Measurements from ENCODE around the gene SMC1B.
"Not testable (repeated sequence)": the region's sequence is repeated elsewhere in the genome, so short reads cannot be mapped to it uniquely, and the experiment has no call there.

SMC1B gene

DNA sequence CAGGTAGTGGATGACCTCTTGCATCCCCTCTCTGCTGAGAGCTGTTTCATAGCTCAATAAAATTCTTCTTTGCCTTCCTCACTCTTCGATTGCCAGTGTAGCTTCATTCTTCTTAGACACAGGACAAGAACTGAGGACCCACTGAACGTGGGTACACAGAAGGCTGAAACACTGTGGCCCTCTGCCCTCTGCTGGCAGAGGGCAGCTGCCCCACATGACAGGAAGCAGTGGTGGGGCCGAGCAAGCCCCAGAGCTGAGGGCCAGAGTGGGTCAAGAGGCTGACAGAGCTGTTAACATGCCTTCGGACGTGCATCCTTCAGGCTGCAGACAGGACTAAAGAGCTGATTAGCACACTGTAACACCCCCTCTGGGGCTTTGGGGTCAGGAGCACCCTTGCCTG is 15.6 kb downstream of the SMC1B start:
- no peak; the same call in 1 of the 2 replicates for TF ChIP-seq CTCF (conservative IDR thresholded peaks at IDR 0.05)
- no peak for TF ChIP-seq ZFX (IDR thresholded peaks at IDR 0.05)
- H3K27ac ChIP-seq = no peak overlapping the region

DNA sequence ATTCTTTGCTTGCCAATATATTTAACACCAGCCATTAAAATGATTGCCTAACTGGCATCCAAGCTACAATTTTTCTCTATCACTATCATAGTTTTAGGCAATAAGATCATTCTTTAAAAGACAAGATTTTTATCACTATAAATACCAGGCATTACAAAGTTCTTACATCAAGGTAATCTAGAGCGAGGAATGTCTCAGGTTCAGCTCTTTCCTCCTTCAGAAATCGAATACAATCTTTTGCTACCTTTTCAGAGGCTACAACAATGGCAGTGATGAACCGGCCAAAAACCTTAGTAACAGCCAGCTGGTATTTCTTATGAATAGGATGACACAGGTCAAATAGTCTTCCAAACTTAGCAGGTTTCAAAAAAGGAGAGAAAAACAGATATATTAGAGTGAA is 23.9 kb downstream of the SMC1B start:
- H3K27ac ChIP-seq = no peak overlapping the region
- TF ChIP-seq CTCF (conservative IDR thresholded peaks at IDR 0.05) (no peak), ZFX (IDR thresholded peaks at IDR 0.05) (no peak)

DNA sequence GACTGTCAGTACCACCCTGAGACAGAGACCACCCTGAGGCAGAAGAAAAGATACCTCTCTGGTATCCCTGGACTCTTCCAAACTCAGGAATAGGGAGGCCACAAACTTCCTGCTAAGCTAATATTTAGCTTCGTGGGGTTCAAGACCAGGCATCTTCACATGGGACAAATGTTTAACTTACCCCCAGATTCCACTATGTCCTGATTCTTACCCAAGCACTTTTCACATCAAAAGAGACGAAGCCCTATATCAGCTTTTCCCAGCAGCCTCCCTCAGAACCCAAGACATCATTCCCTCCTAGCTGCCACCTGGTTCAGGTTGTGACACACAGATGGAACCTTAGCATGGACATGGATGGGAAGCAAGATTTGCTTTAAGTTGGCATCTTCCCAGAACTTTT is 32.1 kb downstream of the SMC1B start:
- TF ChIP-seq ZFX (IDR thresholded peaks at IDR 0.05) (no peak), CTCF (conservative IDR thresholded peaks at IDR 0.05) (no peak)
- no peak overlapping the region for H3K27ac ChIP-seq

- no peak for TF ChIP-seq ZFX (IDR thresholded peaks at IDR 0.05)
- no peak for TF ChIP-seq CTCF (conservative IDR thresholded peaks at IDR 0.05)
- H3K27ac ChIP-seq = no peak overlapping the region
These were observed 36.7 kb downstream of the SMC1B start for GRCh38 chr22:45376703-45377102.

DNA sequence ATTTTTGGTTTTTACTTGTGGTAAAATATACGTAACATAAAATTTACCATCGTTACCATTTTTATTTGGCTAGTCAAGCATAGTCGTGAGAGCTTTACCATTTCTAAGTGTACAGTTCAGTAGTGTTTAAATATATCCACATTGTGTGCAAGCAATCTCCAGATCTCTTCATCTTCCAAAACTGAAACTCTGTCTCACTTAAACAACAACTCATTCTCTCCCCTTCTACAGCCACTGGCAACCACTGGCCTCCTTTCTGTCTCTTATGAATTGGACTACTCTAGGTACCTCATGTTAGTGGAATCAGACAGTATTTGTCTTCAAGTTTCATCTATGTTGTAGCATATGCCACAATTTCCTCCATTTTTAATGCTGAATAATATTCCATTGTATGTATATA is 37.4 kb downstream of the SMC1B start:
- no peak overlapping the region for H3K27ac ChIP-seq
- TF ChIP-seq ZFX (IDR thresholded peaks at IDR 0.05) (no peak), CTCF (conservative IDR thresholded peaks at IDR 0.05) (no peak)

- not testable (repeated sequence) for H3K27ac ChIP-seq
These were observed 39.8 kb downstream of the SMC1B start for GRCh38 chr22:45373592-45373991.

- TF ChIP-seq CTCF (conservative IDR thresholded peaks at IDR 0.05) (no peak), ZFX (IDR thresholded peaks at IDR 0.05) (no peak)
- H3K27ac ChIP-seq = no peak overlapping the region
These were observed 46.7 kb downstream of the SMC1B start for GRCh38 chr22:45366713-45367112.

DNA sequence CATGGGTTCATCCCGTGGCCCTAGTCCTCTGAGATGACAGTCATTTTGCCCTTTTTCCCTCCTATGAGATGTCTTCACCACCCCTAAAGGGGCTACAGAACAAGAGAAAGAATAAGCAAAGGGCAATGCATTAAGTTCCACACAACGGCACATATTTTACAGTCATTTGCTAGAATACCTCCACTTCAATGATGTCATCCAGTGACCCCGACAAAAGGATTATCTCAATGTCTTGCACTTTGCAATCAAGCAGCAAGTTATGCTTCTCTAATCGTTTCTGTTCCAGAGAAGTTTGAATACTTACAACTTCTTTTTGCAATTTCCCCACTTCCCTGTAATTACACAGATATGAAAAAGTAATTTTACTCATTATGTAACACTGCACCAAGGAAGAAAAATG is 53.8 kb downstream of the SMC1B start:
- no peak for TF ChIP-seq ZFX (IDR thresholded peaks at IDR 0.05)
- no peak for TF ChIP-seq CTCF (conservative IDR thresholded peaks at IDR 0.05)

More for the DNA sequence above, 53.8 kb downstream of the SMC1B start:
- H3K27ac ChIP-seq = no peak overlapping the region
